AG10803 (cell line): ENCODE results near the gene ACE.

ENCODE experiments used
- DNase-seq: peaks from one replicate; pipeline ENCODE4 v3.0.0; 2010; ENCODE audit warnings: low read depth
- H3K4me3 ChIP-seq: 2 replicates; pipeline ENCODE4 v1.5.1; 2011; ENCODE audit warnings: mild to moderate bottlenecking, low read length, control low read depth
- CTCF ChIP-seq: conservative IDR thresholded peaks from 2 replicates; pipeline ENCODE4 v1.5.1; 2011; ENCODE audit warnings: mild to moderate bottlenecking, low read length, control low read depth, inconsistent platforms

ACE gene

GRCh38 chr17:63524051-63524450 is 47.2 kb downstream of the ACE start:
- no peak overlapping the region for H3K4me3 ChIP-seq
- no peak for TF ChIP-seq CTCF
- DNase-seq: no peak

DNA sequence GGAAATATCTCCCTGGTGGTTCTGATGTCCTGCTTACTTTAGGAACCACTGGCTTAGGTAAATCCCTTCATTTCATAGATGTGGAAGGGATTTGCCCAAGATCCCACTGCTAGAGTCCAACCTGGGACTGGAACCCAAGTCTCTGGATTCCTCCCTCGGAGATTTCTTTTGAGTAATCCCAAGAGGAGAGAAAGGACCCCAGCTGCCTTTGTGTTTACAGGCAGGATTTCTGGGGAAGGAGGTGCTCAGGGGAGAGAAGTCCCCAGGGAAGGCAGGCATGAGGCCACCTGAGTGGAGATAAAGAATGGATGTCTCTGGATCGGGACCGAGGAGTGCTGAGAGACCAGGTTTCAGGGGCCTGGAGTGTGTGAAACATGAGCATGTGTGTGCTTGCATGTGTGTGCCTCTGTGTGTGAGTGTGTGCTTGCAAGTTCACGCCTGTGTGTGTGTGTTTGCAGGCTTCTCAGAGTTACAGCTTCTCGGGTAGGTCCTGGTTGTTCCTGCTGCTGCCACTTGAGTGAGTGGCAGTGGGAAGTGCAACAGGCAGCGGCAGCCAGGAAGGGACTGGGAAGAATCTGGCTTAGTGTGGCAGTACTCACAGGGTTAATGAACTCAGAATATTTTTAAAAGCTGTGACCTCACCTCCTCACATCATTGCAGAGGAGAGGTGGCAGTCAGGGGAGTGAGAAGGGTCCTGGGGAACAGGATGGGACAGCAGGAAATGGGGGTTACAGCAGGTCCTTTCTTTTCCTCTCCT is 48.5 kb downstream of the ACE start:
- H3K4me3 ChIP-seq: no peak overlapping the region
- no peak for DNase-seq
- no peak for TF ChIP-seq CTCF

- DNase-seq: no peak
- H3K4me3 ChIP-seq: no peak overlapping the region
- no peak for TF ChIP-seq CTCF
Observed at GRCh38 chr17:63526861-63527260, 50.0 kb downstream of the ACE start.

- no peak for DNase-seq
- no peak for TF ChIP-seq CTCF
Observed at GRCh38 chr17:63528183-63528582, 51.3 kb downstream of the ACE start.

DNA sequence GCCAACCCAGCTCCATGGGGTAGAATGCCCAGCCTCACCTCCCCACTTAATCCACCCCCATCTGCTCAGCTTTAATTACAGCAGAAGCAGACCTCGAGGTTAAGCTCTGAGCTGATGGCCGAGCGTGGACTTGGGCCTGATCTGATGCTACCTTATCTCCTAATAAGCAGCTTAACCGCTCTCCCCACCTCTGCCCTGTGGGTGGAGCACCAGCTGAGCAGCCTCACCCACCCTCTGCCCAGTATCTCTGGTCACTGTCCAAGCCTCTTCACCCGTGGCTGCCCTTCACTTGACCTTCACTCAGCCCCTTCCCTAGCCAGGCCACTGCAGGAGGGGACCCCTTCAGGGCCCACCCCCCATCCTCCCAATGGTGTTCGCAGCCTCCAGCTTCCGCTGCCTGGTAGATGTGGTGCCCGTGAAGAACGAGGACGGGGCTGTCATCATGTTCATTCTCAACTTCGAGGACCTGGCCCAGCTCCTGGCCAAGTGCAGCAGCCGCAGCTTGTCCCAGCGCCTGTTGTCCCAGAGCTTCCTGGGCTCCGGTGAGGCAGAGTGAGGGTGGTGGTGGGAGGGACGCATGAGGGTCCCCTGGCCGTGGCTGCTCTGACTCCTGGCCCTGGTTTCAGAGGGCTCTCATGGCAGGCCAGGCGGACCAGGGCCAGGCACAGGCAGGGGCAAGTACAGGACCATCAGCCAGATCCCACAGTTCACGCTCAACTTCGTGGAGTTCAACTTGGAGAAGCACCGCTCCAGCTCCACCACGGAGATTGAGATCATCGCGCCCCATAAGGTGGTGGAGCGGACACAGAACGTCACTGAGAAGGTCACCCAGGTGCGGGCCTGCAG is 53.1 kb downstream of the ACE start:
- no peak overlapping the region for H3K4me3 ChIP-seq
- no peak for TF ChIP-seq CTCF
- no peak for DNase-seq

More at GRCh38 chr17:63528183-63528582, 51.3 kb downstream of the ACE start:
- H3K4me3 ChIP-seq: no peak overlapping the region

- no peak overlapping the region for H3K4me3 ChIP-seq
- DNase-seq: no peak
- TF ChIP-seq CTCF: no peak
Observed at GRCh38 chr17:63530557-63531021, 53.7 kb downstream of the ACE start.
